Measurements from ENCODE around the gene GPR25.

GPR25 gene

DNA sequence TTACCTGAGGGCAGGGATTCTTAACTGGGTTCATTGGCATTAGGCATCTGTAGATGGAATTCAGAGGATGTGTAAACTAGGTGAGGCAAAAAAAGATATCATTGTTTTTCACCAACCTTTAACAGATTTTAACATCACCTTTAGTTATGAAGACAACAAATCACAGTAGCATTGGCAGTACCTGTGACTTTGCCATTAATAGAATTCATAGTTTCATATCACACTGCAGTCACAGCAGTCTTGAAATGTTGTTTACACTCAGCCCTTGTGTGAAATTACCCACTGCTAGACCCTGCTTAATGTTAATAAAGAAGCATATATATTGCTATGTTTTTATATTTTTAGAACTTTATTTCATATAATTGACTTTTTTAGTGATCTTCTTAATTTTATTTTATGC lies 20.2 kb downstream of the GPR25 start:
- Histone ChIP-seq H3K4me2 (ENCODE audit: low read depth, low read length) (peak overlapping the region; percentile 83), H3K79me2 (ENCODE audit: low read length) (peaks cover 81% of the 10 kb centered on the region), H3K4me3 (ENCODE audit: low read length) (peak overlapping the region; percentile 79), H3K4me1 (ENCODE audit: low read length) (peaks cover 47% of the 10 kb centered on the region), H4K20me1 (ENCODE audit: insufficient read depth, low read length) (no peaks in the 10 kb centered on the region), H3K27me3 (replicated peaks; ENCODE audit: insufficient read depth, low read length) (no peaks in the 10 kb centered on the region), H3F3A (ENCODE audit: insufficient read depth, low read length) (peaks cover 44% of the 10 kb centered on the region), H2AFZ (ENCODE audit: low read length) (no peak overlapping the region), H3K9ac (ENCODE audit: low read length) (peak overlapping the region; percentile 97), H3K9me3 (replicated peaks; ENCODE audit: insufficient read depth, low read length) (no peaks in the 10 kb centered on the region), H3K9me2 (replicated peaks; ENCODE audit: insufficient read depth, low read length) (no peaks in the 10 kb centered on the region), H3K27ac (ENCODE audit: low read length) (peak overlapping the region; percentile 84), H3K36me3 (replicated peaks; ENCODE audit: insufficient read depth, low read length) (no peaks in the 10 kb centered on the region)
- TF ChIP-seq EZH2 (optimal IDR thresholded peaks at IDR 0.05; ENCODE audit: low read depth, low read length) (no peak), EZH2phosphoT487 (IDR thresholded peaks at IDR 0.05; ENCODE audit: low read length) (no peak)
- TF ChIP-seq, protein P1, sequence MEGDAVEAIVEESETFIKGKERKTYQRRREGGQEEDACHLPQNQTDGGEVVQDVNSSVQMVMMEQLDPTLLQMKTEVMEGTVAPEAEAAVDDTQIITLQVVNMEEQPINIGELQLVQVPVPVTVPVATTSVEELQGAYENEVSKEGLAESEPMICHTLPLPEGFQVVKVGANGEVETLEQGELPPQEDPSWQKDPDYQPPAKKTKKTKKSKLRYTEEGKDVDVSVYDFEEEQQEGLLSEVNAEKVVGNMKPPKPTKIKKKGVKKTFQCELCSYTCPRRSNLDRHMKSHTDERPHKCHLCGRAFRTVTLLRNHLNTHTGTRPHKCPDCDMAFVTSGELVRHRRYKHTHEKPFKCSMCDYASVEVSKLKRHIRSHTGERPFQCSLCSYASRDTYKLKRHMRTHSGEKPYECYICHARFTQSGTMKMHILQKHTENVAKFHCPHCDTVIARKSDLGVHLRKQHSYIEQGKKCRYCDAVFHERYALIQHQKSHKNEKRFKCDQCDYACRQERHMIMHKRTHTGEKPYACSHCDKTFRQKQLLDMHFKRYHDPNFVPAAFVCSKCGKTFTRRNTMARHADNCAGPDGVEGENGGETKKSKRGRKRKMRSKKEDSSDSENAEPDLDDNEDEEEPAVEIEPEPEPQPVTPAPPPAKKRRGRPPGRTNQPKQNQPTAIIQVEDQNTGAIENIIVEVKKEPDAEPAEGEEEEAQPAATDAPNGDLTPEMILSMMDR (IDR thresholded peaks at IDR 0.05; ENCODE audit: low read length) = no peak
- DNase-seq = peak; percentile 67

- peak overlapping the region; percentile 79 for H3K4me3 ChIP-seq (ENCODE audit: low read length)
- peak; percentile 59 for DNase-seq
- H4K20me1 ChIP-seq (ENCODE audit: insufficient read depth, low read length) = no peaks in the 10 kb centered on the region
- H2AFZ ChIP-seq (ENCODE audit: low read length) = peak overlapping the region; percentile 9; the same call in 1 of the 2 replicates
- TF ChIP-seq EZH2 (optimal IDR thresholded peaks at IDR 0.05; ENCODE audit: low read depth, low read length) = no peak
- no peak for TF ChIP-seq EZH2phosphoT487 (IDR thresholded peaks at IDR 0.05; ENCODE audit: low read length)
- TF ChIP-seq, protein P1 (IDR thresholded peaks at IDR 0.05; ENCODE audit: low read length) = no peak
- H3K4me2 ChIP-seq (ENCODE audit: low read depth, low read length) = peak overlapping the region; percentile 83
- peak overlapping the region; percentile 84 for H3K27ac ChIP-seq (ENCODE audit: low read length)
- peaks cover 40% of the 10 kb centered on the region for H3F3A ChIP-seq (ENCODE audit: insufficient read depth, low read length)
- H3K36me3 ChIP-seq (replicated peaks; ENCODE audit: insufficient read depth, low read length) = no peaks in the 10 kb centered on the region
- no peaks in the 10 kb centered on the region for H3K9me2 ChIP-seq (replicated peaks; ENCODE audit: insufficient read depth, low read length)
- H3K4me1 ChIP-seq (ENCODE audit: low read length) = peaks cover 43% of the 10 kb centered on the region
- no peaks in the 10 kb centered on the region for H3K27me3 ChIP-seq (replicated peaks; ENCODE audit: insufficient read depth, low read length)
- H3K9ac ChIP-seq (ENCODE audit: low read length) = peak overlapping the region; percentile 97
- peaks cover 86% of the 10 kb centered on the region for H3K79me2 ChIP-seq (ENCODE audit: low read length)
- no peaks in the 10 kb centered on the region for H3K9me3 ChIP-seq (replicated peaks; ENCODE audit: insufficient read depth, low read length)
Observed at GRCh38 chr1:200893411-200893901, 20.7 kb downstream of the GPR25 start.

DNA sequence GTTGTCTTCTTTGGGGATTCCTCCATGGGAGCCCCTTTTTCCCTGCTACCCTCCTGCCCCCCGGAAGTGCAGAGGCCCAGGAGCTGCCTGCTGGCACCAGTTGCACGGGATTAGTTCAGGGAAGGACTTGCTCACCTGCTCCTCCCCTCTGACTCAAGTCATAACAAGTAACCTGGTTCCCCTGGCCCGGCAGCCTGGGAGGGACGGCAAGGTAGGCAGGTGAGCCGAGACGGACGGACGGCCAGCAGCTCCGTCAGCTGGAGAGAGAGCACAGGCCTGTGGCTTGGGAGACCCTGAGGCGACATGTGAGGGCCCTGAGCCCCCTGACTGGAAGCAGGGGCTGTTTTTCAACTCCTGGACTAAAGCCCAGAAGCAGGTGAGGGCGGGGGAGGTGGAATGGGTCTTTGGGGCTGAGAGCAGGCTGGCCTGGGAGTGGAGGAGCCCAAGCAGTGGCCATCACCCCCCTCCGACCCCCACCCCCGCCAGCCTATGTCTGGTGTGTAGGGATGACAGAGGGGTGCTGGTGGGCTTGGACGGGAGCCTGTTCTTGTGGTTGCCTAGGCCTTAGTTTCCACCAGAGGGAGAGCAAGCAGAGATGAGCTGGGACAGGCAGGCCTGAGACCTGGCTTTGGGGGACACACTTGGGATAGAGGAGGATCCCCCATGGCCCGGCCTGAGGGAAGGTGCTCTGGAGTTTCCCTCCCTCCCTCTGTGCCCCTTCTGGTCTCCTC lies 22.1 kb downstream of the GPR25 start, which contains the start of gene INAVA:
Gene INAVA (plus strand): TSS at position 189 of the 731 bp plus-strand sequence. CDS start 3,501 bp downstream, outside the sequence.
- H3K27me3 ChIP-seq (replicated peaks; ENCODE audit: insufficient read depth, low read length) = no peaks in the 10 kb centered on the region
- H3K79me2 ChIP-seq (ENCODE audit: low read length) = peaks cover 87% of the 10 kb centered on the region
- no peaks in the 10 kb centered on the region for H3K9me2 ChIP-seq (replicated peaks; ENCODE audit: insufficient read depth, low read length)
- peaks cover 30% of the 10 kb centered on the region for H3K4me1 ChIP-seq (ENCODE audit: low read length)
- 0 out of 2 replicates have a peak, but pooled peaks cover 4% of the 10 kb centered on the region for H3K36me3 ChIP-seq (replicated peaks; ENCODE audit: insufficient read depth, low read length)
- H3K4me2 ChIP-seq (ENCODE audit: low read depth, low read length) = peak within 1 kb of the TSS; percentile 83
- peak within 1 kb of the TSS; percentile 84; the same call in 1 of the 2 replicates for H3K27ac ChIP-seq (ENCODE audit: low read length)
- no peaks in the 10 kb centered on the region for H4K20me1 ChIP-seq (ENCODE audit: insufficient read depth, low read length)
- no peaks in the 10 kb centered on the region for H3K9me3 ChIP-seq (replicated peaks; ENCODE audit: insufficient read depth, low read length)
- H3K9ac ChIP-seq (ENCODE audit: low read length) = peak within 1 kb of the TSS; percentile 97
- H3K4me3 ChIP-seq (ENCODE audit: low read length) = peak within 1 kb of the TSS; percentile 79
- peaks cover 28% of the 10 kb centered on the region for H3F3A ChIP-seq (ENCODE audit: insufficient read depth, low read length)
- TF ChIP-seq EZH2phosphoT487 (IDR thresholded peaks at IDR 0.05; ENCODE audit: low read length) (no peak), EZH2 (optimal IDR thresholded peaks at IDR 0.05; ENCODE audit: low read depth, low read length) (no peak)
- TF ChIP-seq, protein P1 (IDR thresholded peaks at IDR 0.05; ENCODE audit: low read length) = no peak
- no peak within 1 kb of the TSS for H2AFZ ChIP-seq (ENCODE audit: low read length)
- DNase-seq = no peak
